HG03159 (cell line): ENCODE results near the gene MDK.

Experiments used
- ATAC-seq: cut with Tn5 transposase; IDR thresholded peaks from one replicate; pipeline ENCODE4 v1.9.1; 2021; ENCODE audit warnings: mild to moderate bottlenecking, moderate library complexity; ENCODE audit not compliant: unreplicated experiment

The MDK gene

DNA sequence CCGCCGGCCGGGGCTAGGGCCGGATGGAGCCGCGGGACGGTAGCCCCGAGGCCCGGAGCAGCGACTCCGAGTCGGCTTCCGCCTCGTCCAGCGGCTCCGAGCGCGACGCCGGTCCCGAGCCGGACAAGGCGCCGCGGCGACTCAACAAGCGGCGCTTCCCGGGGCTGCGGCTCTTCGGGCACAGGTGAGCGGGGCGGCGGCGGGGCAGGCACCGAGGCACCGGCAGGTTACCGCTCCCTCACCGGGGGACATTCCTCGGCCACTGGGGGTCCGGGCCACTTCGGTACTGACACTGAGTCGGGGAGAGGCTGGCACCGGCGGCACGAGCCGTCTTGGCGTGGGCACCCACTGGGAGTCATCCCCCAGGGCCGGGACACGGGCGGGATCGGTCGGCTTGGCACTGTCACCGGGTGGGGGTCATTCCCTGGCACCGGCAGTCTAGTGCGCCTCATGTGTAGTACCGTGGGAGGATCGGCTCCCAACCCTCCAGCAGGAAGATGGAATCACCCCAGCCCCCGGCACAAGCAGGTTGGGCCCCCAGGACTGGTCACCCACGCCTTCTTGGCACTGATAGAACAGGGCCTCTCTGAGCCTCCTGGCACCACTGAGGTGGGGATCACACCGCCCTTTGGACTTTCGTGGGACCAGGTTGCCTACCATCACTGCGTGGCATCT, 33.7 kb upstream of the MDK start:
- ATAC-seq = peak; percentile 2

DNA sequence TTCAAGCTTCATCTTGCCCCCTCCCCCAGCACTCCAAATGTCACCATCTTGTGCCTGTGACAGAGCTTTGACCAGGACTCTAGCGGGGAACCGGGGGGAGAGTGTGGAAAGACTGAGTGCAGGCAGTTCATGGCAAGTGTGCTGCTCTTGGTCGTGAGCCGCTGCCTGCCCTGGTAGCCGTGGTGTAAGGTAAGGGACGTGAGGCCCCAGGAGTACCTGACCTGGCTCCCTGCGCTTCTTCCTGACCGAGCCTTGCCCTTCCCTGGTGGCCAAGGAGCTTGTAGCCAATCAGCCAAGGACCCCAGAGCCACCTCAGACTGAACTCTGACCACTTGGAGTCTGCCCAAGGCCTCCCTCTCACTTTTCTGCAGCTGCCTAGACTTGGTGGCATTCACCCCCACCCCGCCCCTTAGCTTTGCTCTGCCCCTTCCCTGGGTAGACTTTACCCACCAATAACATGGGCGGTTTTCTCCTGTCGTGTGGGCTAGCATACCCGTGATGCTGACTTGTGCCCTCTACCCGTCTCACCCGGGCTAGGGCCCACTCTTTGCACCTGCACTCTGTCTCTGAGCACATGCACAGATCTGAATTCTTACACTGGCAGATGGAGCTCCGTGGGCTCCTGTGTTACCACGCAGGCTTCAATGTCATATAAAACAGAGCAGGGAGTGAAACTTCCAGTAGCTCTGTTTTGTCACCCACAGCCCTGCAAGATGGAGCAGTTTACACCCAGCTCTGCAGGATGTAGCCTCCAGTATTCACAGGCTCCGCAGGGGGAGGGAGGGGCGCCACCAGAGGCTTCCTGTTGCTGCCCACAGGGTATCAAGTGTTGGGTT, 32.7 kb upstream of the MDK start:
- no peak for ATAC-seq

DNA sequence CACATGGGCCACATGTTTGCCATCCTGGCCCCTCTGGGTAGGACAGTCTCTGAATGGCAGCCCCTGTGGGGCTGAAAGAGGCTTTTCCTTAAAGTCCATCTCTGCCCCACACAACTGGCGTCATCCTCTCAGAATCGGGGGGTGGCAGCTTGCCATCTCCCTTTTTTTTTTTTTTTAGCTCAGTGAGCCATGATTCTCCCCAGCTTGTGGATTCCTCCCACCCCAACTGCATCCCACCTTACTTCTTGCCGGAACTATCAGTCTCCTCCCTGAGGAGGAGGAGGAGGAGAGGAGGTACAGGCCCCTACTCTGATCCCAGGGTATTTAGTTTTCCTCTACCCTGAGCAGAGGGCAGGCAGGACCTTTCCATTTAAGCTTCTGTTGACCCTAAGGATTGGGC, 30.8 kb upstream of the MDK start:
- ATAC-seq = no peak

DNA sequence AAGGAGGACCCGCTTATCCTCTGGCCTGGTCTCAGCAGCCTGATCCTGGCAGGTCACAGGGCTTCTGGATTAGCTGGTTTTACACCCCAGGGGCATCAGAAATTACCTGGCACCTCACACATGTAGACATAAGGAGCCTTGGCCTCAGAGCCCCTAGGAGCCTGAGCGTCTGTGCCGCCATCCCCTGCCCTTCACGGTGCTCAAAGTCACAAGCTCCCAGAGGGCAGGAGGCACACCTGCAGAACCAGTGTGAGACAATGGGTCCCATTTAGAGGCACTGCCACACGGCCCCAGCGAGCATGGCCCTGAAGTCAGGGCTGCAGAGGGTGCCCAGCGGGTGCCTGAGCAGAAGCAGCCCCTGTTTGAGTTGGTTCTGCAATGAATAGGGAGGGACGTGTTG, 30.3 kb upstream of the MDK start:
- ATAC-seq = no peak

DNA sequence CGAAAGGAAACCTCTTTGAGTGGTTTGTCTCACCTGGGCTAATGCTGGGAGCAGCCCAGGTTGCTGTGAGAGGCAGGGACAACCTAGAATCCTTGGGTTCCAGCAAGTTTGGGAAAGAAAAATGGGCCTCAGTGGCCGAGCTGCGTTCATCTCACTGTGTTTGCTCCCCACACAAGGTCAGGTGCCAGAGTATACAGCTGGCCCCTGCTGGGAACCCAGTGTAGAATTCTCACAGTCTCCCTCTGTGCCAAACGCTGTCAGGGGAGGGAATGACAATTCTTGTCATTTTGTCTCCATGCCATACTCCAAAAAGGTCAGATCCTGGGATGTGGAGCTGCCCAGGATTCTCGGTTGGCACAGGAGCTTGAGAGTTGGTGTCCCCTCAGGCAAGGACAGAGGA, 29.9 kb upstream of the MDK start:
- ATAC-seq = no peak

DNA sequence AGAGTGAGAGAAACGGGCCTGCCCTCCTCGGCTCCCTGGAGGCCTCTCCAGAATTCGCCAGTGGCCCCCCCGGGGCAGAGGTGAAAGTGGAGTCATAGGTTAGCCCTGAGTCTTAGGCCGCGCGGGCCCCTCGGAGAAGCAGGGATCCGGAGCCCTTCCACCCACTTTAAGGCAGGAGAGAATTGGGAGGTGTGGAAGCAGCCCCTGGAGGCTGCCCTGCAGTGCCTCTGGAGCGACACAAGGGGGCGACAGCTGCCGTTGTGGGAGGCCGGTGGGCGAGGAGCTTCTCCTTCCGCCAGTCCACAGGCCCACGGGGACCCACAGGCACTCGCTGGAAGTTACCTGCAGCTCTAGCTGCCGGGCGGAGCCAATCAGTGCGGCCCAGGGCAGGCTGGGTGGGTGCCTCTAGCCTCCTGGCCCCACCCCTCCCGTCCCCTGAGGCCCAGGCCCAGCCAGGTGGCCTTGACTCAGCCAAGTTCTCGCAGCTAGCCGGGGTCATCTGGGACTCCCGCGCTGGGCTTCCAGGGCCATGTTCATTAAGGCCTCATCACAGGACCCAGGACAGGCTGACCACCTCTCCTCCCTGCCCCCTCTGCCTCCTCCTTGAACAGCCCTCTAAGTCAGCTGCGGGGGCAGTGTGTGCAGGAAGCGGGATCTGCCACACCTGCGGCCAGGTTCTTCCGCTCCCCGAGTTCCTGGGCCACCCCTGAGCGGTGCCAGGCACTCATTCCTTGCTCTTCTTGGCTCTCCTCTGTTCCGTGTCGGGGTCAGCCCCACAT, 29.2 kb upstream of the MDK start:
- ATAC-seq = no peak

DNA sequence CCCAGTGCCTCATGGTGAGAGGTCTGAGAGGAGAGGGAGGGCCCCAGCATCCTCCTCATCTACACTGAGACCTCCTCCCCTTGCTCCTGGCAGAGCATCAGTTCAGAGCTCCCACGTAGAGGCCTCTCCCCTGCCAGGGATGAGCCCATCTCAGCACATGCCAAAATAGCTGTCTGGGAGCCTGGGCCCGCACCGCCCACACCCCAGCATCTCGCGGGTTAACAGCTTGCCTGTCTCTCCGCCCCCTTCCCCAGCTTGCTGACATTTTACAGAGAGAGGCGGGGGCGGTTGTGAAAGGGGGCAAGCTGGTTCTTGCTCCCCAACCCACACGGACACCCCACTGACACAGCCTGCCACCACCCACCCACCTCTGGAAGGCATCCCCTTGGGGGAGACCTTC, 27.8 kb upstream of the MDK start:
- no peak for ATAC-seq

DNA sequence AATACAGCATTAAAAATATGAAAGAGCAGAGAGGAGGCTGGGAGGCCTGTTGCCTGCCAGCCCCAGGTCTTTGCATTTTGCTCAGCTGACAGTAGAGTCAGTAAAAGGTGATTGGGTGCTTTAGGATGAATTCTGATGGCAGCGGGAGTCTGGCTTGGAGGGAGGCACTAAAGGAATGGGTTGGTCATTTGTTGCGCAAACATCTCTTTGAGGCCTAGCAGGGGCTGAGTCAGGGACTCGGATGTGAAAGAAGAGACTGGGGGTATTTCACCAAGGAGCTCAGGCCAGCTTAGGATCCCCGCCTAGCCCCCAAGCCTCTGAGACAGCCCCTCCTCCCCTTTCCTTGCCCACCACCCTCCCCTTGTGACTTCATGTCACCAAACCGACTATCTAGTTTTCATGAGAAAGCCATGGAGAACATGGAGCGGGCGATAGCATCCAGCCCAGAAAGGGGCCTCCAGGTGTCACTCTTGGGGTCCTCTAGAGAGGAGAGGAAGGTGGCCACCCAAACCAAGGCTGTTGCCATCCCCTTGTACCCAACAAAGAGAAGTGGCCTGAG, 24.5 kb upstream of the MDK start:
- ATAC-seq = no peak

DNA sequence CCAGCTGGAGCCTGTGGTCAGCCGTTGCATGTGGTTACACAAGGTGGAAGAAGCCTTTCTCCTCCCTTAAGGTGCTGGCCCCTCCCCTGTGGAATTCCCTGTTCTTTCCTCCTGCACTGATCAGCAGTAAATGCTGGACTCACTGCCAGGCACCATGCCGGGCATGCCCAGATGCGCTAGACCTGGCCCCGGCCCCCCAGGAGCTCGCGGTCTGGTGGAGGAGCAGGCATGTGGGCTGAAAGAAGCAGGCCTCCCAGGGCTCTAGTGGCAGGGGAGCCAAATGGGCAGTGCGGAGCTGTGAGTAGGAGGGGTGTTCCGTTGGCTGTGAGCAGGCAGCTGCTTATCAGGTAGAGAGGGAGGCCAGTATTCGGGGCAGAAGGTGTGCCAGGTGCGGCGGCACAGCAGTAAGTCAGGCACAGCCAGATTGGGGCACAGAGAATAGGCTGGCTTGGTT, 24.0 kb upstream of the MDK start:
- no peak for ATAC-seq

DNA sequence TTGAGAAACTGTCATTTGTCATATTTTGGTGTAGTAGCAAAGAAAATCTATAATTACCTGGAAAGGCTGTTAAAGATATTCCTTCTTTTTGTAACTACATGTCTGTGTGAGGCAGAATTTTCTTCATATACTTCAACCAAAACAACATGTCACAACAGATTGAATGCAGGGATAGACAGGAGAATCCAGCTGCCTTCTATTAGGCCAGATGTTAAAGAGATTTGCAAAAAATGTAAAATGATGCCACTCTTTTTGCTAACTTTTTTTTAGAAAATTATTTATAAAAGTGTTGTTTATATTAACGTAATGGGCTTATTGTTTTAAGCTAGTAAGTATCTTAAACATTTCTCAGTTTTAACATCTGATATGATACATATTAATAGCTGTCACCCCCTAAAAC, 21.5 kb upstream of the MDK start:
- ATAC-seq = no peak

DNA sequence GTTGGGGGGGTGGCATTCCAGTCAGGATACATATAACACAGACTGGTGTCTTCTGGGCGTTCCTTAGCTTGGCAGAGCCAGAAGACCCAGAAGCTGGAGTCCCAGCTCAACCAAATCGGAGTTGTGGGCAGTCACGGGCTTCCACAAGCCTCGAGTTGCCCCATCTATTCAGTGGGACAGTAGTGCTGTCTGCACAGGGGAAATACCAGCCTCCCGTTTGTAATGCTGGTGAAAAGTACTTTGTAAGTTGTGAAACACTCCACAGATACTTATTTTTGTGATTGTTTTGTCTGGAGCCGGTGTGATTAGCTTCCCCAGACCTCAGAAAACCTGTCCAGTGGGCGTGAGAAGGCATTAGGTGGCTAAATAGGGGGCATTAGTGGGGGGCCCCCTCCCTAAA, 20.6 kb upstream of the MDK start:
- no peak for ATAC-seq

DNA sequence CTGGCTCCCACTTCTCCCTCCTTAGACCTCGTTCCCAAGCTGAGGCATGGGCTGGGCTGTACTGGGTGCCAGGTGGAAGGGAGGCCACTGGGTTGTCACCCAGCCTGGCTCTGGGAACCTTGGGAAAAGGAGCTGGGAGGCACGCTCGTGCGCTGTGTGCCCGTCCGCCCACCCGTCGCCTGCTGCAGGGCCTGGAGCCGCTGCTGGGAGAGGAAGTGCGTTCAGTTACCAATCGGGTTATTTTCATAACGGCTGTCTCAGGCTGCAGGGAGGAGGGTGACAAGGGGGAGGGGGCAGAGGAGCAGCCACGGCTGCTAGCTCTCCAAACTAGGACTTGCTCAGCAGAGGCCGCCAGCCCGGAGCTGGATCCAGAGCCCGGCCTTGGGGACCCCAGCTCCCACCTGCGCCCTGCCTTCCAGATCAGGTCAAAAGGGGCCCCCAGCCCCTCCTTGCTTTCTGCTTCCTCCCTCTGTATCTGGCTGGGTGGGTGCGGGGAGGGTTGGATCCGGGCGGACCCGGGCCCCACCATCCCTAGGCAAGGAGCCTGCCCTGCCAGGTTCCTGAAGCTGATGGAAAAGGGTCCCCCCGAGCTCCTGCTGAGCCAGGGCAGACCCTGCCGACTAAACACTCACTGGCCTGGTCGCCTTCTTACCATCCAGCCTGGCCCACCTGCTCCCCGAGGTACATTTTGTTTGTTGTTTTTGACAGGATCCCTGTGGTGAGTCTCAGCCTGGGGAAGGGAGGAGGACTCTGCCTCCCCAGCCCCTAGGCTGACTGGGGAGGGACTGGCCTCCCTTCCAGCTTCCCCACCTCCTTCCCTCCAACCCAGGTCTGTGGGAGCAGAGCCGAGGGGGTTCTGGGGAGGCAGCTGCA, 19.9 kb upstream of the MDK start:
- ATAC-seq = peak; percentile 88

DNA sequence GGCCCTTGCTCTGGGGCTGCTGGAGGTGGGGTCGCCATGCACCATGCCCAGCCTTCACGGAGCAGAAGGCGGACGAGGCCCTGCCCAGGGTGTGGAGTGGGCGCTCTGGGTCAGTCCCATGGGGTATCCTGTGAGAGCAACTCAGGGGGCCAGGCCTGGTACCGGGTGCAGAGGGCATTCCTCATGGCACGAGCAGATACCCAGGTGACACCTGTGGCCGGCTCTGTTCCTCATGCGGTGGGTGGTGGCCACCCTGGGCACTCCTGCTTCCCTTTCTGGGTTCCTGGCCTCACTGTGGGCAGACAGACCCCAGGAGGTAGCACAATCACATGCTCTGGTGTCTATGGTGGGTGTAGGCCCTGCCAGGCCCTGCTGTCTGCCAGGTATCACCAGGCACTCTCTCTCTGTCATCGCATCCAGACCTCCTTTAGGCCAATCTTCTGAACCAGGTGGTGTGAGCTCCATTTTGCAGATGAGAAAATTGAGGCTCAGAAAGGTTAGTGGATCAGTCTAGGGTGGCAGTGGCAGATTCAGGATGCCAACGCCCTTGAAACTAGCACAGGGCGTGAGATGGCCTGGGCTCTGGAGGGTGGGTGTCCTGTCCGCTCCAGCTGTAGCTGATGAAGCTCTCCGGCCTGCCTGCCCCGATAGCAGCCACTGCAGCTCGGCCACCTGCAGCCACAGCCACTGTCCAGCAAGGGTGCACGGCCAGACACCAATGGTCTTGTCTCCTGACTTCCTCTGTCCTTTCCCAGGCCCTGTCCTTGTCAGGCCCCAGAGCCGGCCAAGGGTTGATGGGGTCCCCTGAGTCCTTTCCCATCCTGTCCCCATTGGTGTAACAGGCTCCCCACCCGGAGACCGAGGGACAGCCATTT, 19.1 kb upstream of the MDK start:
- no peak for ATAC-seq

DNA sequence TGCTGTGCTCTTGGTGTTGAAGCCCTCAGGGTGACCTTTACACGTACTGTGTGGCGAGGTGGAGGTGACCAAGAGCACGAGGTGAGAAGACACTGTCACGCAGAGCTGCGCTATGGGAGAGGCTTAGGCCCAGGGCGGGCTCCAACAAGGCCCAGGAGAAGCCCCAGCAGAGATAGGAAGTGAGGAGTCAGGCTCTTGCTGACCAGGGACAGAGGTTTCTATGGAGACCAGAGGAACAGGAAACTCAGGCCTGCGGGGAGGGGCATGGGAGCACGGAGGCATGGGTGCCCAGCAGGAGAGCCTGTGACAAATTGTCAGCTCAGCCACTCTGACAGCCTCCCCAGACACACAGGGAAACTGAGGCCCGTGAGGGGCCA, 18.4 kb upstream of the MDK start:
- ATAC-seq = no peak

DNA sequence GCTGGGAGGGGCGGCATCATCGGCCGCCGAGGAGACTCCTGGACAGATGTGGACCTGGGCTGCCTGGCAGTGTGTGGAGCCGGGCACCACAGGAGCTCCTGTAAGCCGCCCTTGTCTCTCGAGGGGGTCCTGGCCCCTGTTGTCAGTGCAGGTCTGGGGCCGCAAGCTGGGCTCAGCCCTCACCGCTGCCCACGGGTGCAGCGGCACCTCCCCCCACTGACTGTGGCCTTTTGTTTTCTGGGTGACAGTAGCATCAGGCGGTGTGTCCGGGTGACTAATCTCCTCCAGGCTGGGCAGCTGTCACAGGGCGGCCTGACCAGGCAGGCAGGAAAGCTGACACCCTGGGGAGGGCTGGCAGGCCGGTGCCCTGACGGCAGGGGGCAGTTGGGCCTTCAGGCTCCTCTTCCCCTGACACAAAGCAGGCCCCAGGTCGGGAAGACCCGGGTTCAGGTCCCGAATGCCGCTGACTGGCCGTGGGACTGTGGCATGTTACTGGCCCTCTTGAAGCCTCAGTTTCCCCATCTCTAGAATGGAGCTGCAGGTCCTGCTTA, 17.9 kb upstream of the MDK start:
- no peak for ATAC-seq

DNA sequence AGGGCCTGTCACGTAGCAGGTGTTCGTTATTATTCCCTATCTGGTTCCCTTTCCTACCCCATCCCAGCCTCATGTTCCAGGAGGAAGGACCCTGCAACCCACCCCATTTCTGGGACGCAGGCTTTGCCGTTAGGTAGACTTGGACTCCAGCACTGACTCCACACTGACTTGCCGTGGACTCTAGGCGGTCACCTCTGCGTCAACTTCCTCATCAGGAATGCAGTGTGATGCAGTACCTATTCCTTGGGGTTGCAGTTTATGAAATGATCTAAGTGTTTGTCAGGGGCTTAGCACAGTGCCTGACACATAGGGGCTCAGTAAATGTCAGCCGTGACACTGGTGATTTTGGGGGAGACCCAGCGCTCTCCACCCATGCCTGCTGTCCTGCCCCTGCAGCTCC, 17.4 kb upstream of the MDK start:
- ATAC-seq = no peak

DNA sequence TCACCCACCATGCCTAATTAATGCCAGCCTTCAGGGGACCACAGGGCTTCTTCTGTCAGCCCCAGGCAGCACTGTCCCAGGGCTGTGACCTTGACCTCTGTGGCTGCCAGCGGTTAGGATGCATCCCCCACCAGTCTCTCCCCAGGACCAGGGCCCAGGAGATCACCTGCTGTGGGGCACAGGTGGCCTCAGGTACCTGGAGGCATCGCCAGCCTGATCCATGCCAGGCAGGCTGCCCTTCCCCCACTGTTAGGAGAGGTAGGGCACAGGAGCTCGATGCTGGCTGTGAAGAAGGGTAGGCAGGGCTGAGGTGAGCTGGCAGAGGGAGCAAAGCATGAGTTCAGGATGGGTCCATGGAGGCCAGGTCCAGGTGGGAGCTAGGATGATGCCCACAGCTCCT, 16.7 kb upstream of the MDK start:
- no peak for ATAC-seq

DNA sequence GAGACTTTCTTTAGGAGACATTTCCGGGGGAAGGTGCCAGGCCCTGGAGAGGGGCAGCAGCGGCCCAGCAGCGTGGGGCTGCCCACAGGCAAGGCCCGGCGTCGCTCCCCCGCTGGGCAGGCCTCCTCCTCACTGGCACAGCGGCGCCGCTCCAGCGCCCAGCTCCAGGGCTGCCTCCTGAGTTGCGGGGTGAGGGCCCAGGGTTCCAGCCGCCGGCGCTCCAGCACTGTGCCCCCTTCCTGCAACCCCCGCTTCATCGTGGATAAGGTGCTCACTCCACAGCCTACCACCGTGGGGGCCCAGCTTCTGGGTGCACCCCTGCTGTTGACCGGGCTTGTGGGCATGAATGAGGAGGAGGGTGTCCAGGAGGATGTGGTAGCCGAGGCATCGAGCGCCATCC, 15.2 kb upstream of the MDK start:
- no peak for ATAC-seq

DNA sequence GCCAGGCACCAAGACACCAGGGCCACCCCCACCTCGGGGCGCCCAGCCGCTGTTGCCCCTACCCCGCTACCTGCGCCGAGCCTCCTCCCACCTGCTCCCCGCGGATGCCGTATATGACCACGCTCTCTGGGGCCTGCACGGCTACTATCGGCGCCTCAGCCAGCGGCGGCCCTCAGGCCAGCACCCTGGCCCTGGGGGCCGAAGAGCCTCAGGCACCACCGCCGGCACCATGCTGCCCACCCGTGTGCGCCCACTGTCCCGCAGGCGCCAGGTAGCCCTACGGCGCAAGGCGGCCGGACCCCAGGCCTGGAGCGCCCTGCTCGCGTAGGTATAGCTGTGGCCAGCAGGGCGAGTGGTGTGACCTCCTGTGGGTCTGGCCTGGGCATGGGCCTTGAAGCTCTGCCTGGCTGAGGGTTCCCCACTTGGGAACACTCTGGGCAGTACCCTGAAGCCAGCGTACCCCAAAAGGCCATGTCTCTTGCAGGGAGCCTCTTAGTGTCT, 14.8 kb upstream of the MDK start:
- ATAC-seq = no peak
